NCI-H146 treated with DMSO at 0.1 percent for 48 hours (cell line): ENCODE measurements around the gene TPM1.
A peak's percentile ranks its signal among the peaks of the same experiment; 100 is the strongest.

Source experiments
- DNase-seq: peaks from one replicate; lab custom pipeline; 2025; ENCODE audit not compliant: unreplicated experiment; lab: John Stamatoyannopoulos, UW

Gene TPM1

GRCh38 chr15:63073497-63074172 lies 31.1 kb downstream of the TPM1 start:
- no peak for DNase-seq

- DNase-seq: no peak
These were observed 32.8 kb downstream of the TPM1 start for GRCh38 chr15:63075015-63075983.

- DNase-seq: no peak
These were observed 33.6 kb downstream of the TPM1 start for GRCh38 chr15:63075984-63076713.

GRCh38 chr15:63076714-63077046 lies 34.1 kb downstream of the TPM1 start:
- DNase-seq: no peak

GRCh38 chr15:63077952-63078351 lies 35.4 kb downstream of the TPM1 start:
- no peak for DNase-seq

GRCh38 chr15:63079947-63080626 lies 37.5 kb downstream of the TPM1 start:
- DNase-seq: no peak

DNA sequence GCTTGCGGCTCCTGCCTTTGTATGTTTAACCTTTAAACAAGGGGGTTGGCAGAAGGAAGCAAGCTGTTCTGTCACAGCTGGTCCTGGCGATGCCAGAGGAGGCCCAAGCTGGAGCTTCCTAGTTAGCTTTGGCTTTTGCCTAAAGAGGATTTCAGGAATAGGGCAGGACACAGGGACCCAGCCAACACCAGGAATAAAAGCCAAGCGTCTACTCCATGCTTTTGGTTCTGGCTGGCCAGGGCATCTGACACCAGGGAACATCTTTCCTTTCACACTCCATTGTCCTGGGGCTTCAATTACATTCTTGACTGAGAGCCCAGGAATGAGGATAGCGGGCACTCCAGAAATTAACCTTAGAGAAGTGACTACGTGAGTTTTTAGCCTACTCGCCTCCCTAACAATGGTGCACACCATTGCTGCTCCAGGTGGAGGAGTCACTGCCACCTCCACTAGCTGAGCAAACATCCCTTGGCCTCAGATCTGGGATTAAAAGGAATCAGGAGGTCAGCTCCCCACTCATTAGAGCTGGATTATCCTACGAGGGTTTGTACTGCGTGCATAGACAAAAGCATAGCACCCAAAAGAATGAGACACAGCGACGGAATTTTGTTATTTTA lies 38.2 kb downstream of the TPM1 start:
- DNase-seq: no peak

- DNase-seq: no peak
These were observed 39.8 kb downstream of the TPM1 start for GRCh38 chr15:63082366-63082765.

- DNase-seq: no peak
These were observed 40.5 kb downstream of the TPM1 start for GRCh38 chr15:63083044-63083443.

DNA sequence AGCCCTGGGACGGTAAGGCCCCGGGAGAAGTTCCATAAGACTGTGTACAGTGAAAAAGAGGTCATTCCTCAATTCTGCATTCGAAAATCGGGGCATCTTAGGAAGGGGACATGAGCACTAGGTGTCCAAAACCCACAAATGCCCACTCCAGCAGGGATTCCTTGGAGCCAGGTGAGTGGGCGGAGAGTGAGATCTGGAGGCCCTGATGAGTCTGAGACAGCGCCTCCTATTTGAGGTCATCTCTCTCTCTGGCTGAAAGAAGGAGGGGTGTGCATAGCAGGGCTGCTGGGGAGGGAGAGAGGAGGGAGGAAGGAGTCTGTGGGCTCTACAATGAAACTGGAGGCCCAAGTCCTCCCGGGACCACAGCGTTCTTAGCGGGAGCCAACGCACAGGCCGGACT lies 41.0 kb downstream of the TPM1 start:
- no peak for DNase-seq

- no peak for DNase-seq
These were observed 42.3 kb downstream of the TPM1 start for GRCh38 chr15:63084806-63085205.

DNA sequence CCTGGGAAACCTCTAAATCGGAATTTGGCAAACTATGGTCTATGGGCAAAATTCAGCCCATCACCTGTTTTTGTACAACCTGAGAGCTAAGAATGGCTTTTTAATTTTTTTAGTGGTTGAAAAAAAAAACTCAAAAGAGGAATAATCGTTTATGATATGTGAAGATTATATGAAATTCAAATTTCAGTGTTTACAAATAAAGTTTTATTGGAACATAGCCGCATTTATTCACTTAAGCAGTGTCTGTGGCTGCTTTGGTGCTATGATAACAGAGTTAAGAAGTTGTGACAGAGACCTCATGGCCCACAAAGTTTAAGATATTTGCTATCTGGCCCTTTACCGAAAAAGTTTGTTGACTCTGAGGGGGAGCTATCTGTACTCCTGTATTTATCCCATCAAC lies 42.7 kb downstream of the TPM1 start:
- no peak for DNase-seq

- DNase-seq: no peak
These were observed 43.7 kb downstream of the TPM1 start for GRCh38 chr15:63086271-63086670.

GRCh38 chr15:63086947-63087346 lies 44.4 kb downstream of the TPM1 start:
- DNase-seq: no peak

DNA sequence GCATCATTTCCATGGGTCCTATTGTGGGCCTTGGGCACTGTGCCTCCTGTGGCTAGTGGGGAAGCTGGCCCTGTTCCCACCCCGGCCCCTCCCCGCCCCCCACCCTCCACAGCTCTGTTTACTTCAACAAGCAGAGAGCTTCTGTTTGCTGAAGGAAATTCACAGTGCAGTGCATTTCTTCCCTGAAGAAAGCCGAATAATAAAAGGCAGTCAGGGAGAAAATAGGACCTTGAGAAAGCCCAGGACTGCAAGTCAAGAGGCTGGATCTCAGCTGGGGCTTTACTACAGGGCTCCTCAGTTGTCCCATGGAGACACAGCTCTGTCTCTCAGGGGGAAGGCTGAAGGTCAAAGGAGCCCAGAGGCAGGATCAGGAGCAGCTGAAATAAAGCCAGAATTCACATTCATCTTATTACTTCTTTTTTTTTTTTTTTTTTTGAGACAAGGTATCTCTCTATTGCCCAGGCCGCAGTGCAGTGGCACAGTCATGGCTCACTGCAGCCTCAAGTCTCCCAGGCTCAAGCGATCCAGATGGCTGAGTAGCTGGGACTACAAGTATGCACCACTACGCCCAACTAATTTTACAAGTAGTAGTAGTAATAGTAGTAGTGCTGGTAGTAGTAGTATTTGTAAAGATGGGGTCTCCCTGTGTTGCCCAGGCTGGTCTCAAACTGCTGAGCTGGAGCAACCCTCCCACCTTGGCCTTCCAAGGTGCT lies 46.1 kb downstream of the TPM1 start:
- no peak for DNase-seq

GRCh38 chr15:63089260-63090043 lies 46.9 kb downstream of the TPM1 start:
- DNase-seq: peak; percentile 39

DNA sequence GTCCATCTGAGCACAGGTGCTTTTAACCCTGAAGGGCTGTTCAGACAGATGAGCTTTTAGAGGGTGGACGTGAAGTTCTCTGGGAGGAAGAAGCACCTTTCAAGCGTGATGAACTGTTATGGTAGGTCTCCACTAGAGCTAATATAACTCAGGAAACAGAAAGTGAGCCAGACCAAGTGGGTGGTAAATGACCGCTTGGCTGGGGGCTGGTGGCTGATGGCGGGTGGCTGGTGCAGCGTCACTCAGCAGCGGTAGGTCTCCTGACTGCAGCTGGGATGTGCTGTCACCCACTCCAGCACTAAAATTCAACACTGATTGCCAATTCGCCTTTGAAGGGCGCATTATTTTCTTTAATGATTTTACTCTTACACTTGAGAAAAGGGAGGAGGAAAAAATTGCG lies 47.9 kb downstream of the TPM1 start:
- DNase-seq: no peak

- no peak for DNase-seq
These were observed 48.3 kb downstream of the TPM1 start for GRCh38 chr15:63090887-63091286.

GRCh38 chr15:63091679-63092446 lies 49.3 kb downstream of the TPM1 start:
- DNase-seq: no peak
